HG03097 (cell line): Measurements from ENCODE around the gene RHOT1.
A peak's percentile ranks its signal among the peaks of the same experiment; 100 is the strongest.
"Not testable (repeated sequence)": the region's sequence is repeated elsewhere in the genome, so short reads cannot be mapped to it uniquely, and the experiment has no call there.

ENCODE experiments used
- ATAC-seq: cut with Tn5 transposase; IDR thresholded peaks from one replicate; pipeline ENCODE4 v1.9.1; 2021; ENCODE audit not compliant: unreplicated experiment, low FRiP score

The RHOT1 gene

DNA sequence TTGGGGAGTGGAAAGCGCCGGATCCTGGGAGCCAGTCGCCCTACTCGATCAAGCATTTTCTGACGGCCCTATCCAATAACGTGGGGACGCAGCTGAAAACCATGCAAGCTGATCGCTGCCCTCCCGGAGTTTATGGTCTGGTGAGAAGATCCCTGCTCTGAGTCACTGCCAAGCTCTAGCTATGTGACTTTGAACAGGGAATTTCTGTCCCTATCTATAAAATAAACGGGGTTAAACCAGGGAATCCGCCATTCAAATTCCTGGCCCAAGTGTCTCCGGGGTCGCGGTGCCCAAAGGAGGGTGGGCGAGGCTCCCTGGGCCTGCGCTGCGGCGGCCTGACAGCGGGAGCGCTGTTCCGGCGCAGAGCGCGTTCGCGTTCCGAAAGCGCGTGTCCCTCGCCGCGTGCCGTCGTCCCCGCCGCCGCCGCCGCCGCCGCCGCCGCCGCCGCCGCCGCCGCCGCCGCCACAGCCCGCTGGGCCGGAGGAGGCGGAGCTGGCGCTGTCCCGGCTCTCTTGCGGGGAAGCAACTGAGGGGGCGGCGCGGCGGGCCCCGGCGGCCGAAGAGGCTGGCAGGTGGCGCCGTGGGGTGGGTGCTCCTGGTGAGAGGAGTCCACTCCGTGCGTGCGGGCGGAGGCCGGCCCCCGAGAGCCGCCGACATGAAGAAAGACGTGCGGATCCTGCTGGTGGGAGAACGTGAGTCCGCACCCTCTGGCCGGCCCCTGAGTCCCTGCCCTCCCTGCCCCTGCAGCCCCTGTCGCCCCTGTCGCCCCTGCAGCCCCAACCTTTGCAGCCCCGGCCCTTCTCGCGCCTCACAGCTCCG lies at the start of gene RHOT1:
RHOT1 (plus strand) TSS at position 465 of the 819 bp plus-strand sequence; CDS start at position 656, 191 bp downstream.
- ATAC-seq, result peak; percentile 71

- no peak for ATAC-seq
Observed at GRCh38 chr17:32099686-32100085, 42.6 kb upstream of the RHOT1 start.

DNA sequence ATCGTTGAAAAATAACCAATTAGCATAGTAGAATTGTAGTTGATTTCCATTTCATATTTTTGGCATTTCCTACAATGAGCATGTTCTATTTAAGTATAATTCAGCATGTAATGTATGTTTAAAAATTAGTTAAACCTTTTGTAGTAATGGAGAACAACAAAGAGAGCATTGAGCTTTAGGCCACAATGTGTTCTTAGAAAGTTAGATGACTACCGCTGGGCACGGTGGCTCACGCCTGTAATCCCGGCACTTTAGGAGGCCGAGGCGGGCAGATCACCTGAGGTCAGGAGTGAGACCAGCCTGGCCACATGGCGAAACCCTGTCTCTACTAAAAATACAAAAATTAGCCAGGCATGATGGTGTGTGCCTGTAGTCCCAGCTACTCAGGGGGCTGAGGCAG lies 42.0 kb upstream of the RHOT1 start:
- ATAC-seq, result not testable (repeated sequence)

DNA sequence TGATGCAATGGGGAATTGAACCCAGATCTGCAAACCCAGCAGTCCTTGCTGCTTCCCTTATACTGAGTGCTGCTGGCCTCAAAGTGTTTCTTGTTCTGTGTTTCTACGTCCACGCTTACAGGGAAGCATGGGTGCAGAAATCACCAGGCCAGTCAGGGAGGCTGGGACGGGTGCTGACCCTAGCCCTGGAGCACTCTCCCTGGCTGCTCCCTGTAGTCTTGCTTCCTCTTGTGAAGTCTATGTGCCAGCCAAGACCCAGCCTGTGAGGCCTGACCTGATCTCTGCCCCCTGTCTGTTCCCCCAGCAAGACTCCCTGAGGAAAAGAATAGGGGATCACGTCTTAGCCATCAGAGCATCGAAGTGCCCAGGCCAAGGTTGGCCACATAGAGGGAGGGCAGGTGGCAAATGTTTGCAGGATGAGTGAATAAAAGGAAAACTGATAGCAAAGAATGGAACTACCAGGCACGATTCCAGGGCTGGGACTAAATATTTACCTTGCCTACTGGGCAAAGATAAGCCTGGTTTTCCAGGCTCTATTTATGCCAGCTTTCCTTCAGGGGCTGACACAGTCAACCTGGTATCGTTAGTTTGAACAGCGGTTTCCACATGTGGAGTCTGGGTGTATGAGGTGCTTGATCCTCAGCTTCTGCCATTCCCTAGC lies 41.2 kb upstream of the RHOT1 start:
- ATAC-seq, result no peak

DNA sequence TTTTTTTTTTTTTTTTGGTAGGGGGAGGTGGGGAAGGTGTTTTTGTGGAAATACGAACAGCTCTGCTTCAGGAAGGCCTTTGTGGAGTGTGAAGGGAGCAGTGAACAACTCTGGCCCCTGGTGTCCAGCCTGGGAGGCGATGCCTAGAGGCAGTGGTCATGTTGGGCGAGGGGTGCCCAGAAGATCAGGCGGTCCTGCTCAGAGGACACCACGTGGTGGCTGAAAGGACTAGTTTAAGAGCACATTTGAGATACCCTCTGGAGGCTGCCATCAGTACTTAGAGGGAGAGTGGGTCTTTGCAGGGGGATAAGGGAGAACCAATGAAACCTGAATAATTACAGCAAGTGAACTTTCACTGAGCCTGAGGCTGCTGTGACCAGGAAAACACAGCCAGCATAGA lies 40.1 kb upstream of the RHOT1 start:
- no peak for ATAC-seq

DNA sequence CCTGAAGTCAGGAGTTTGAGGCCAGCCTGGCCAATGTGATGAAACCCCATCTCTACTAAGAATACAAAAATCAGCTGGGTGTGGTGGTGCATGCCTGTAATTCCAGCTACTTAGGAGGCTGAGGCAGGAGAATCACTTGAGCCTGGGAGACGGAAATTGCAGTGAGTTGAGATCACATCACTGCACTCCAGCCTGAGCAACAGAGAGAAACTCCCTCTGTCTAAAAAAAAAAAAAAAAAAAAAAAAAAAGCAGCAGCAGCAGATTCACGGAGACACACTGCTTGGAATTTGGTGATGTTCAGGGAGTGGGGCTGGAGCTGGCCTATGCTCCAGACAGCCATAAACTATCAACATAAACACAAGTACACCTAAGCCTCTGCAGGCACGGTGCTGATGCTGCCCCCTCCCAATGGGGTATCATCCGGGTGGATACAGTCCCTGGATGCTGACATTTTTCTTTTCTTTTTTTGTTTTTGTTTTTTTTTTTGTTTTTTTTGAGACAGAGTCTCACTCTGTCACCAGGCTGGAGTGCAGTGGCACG lies 39.6 kb upstream of the RHOT1 start:
- no peak for ATAC-seq

DNA sequence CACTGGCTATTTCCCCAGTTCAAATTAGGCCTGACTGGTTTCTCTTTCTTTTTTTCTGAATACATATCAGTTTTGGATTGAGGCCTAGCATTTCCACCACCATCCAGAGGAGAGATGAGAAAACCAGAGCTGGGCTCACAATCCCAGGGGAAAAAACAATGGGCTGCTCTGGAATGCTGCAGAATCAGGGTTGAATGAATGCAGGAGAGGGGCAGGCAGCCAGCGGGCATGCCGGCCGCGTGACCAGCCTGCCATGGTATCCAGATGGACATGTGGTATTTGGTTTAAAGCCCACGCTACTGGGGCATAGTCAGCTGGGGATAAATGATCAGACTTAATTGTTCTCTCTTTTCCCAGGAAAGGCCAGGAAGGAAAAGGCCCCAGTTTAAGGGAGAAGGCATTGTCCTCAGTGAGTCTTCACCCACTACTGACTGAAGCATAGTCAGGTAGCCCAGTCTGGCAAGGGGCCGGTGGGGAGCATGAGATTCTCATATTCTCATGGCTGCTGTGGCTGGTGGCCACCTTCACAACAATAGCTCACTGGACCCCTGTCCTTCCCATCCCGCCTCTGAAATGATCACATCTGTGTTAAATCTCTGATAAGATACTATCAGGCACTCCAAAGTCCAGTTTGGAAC lies 38.7 kb upstream of the RHOT1 start:
- ATAC-seq, result no peak

DNA sequence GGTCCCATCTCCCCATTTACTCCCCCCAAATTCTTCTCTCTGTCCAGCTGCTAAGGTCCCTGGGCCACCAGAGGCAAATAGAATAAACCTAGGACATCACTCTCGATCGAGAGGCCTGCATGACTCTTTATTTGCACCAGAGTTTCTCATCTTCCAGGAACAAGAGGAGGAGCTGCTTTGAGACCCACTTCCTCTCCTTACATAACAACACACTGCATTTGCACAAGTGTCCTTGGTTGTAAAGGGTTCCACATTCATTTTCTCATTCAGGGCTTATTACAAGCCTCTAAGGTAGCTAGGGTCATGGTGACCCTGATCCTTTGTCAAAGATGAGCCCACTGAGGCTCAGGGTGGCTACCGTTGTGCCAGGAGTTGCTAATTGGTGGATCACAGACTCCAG lies 38.1 kb upstream of the RHOT1 start:
- ATAC-seq, result no peak

DNA sequence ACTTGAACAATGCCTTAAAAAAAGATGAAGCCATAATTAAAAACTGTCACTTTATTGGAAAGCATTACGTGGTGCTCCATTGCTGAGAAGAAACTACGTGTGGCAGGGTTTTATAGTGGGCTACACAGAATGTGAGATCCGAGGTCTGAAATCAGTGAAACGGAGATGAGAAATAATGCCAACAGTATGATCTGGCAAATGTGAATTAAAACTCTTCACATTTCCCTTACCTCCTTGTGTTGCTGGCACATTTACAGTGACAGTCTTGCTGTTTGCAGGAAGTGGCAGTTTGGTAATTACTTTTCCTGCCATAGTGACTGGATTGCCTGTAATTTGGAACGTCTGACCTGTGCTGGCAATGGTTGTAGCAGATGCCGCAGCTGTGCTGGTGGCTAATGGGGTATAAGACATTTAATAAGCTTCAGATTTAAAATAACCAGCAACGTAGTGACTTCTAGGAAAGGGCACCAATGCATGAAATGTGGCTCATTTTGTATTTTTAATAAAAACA lies 35.8 kb upstream of the RHOT1 start:
- ATAC-seq, result not testable (repeated sequence)

DNA sequence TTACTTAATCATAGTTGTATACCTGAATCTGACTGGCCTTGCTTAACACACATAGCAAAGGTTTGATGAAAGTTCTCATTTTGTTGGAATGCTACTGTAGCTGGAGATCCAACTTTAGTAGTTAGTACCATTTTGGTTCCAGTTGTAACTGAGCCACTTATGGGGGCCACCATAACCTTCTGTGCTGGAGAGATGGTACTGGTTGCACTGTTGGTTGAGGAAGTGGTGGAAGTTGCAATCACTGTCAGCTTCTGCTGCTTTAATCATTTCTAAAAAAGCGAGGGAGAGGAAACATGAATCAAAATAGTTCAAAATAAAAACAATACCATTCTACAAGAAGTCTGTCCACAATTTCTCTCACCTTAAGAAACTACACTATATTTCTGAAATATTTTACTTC lies 35.1 kb upstream of the RHOT1 start:
- not testable (repeated sequence) for ATAC-seq

- ATAC-seq, result no peak
Observed at GRCh38 chr17:32110596-32110995, 31.7 kb upstream of the RHOT1 start.

GRCh38 chr17:32111141-32111771 lies 31.0 kb upstream of the RHOT1 start:
- ATAC-seq, result no peak

DNA sequence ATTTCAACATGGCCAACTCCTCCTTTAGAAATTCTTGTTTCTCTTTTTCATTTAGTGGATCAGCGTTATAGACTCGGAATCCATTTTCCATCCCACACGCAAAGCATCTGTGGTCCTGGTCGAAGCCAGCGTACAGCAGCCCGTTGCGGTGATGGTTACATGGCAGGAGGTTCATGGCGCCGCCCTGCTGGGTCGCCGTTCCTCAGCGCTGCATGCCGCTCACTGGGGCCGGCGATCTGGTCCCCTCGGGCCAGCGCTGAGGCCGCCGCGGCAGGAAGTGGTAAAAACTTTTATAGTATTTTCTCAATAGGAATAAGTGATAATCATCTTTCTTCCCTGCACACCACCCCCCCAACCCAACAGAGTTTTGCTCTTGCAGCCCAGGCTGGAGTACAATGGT lies 29.9 kb upstream of the RHOT1 start:
- ATAC-seq, result no peak

DNA sequence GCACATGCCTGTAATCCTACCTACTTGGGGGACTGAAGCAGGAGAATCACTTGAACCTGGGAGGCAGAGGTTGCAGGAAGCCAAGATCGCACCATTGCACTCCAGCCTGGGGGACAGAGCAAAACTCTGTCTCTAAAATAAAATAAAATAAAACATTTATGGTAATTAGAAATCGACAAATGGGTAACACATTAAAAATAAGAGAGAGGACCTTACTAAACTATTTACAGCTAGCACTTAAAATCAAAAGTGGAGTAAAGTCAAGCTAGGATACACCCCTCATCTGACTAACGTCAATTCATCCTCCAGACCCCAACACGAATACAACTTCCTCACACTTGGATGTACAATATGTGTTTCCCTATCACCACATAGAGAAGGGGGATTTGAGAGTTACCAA lies 27.8 kb upstream of the RHOT1 start:
- ATAC-seq, result no peak

DNA sequence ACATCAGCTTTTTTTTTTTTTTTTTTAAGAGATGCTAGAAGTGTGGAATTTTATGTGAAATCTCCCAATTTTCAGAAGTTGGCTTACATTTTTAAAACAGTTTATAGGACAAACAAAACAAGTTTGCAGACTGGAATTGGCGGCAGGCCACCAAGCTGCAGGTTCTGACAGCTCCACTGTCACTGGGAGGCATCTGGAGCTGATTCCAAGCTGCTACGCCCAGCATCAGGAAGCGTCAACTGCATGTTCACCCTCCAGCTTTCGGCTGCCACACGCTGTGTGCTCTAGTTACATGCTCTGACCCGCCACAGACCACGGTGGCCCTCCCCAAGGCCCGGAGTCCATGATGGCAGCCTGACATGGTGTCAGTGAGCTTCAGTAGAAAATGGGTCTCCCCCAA lies 26.8 kb upstream of the RHOT1 start:
- not testable (repeated sequence) for ATAC-seq

- ATAC-seq, result no peak
Observed at GRCh38 chr17:32116937-32117336, 25.4 kb upstream of the RHOT1 start.

DNA sequence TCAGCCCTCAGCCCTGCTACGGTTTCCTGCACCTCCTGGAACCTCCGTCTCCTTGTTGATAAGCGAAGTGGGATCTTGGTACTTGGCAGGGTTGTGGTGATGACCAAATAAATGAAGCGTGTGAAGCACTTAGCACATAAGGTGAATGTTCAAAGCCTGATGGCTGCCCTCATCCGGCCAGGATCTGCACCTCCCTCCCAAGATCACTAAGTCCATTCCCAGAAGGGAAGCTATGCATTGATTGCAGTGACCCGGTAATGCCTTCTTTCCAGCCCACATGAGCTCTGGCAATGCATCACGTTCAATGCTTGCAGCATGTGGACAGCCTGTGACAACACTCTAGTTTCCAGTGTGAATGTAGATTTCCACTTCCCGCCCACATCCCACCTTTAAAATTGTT lies 24.9 kb upstream of the RHOT1 start:
- ATAC-seq, result no peak

DNA sequence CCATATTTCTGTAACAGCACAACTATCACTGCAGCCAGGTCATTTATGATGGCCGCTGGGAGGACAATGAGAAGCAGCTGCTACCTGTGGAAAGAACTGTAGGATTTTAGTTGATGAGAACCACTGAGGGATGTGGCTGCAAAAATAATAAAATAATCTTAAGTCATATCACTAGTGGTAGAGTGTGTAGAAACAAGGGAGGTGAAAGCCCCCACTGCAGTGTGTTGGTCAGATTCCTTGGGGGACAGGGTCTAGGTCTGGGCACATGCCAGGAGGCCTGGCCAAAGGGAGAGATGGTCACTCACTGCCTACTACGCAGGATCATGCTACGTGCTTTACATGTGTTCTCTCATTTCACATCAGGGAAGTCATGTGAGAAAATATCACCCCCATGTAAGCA lies 24.2 kb upstream of the RHOT1 start:
- ATAC-seq, result not testable (repeated sequence)

DNA sequence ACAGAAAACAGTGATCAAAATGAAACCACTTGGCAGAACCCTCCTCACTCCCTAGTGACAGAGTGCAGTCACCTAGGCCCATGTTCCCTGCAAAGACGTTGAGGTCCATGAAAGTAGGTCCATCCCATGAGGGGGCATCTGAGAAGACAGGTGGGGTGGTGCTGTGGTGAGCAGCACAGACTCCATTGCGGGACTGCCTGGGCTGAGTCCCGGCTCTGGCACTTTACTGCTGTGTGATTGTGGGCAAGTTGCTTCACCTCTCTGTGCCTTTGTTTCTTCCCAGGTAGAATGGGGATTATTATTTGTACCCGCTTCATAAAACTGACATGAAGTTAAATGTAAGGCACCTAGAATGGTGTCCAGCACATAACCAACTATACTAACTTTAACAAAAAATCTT lies 23.5 kb upstream of the RHOT1 start:
- ATAC-seq, result no peak

- ATAC-seq, result no peak
Observed at GRCh38 chr17:32120141-32120540, 22.2 kb upstream of the RHOT1 start.

DNA sequence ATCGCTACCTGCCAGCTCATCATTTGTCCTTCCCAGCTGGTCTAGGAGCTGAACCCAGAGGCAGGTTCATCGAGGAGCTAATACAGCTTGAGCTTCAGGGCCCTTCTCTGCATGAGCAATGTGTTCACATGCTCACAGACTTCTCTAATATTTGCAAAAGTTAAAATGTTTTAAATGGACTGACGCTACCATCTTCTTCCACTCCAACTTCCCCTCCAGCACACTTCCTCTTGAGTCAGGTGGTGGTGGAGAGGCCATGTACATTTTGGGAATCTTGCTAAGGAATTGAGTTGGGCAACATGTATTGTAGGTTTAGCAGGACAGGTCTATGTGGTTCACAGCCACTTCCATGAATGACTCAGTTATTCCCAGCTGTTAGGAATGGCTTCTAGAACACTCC lies 21.6 kb upstream of the RHOT1 start:
- ATAC-seq, result no peak
